COLO829 (cell line): Measurements from ENCODE around the gene AKAP17A.
"Not testable (repeated sequence)": the region's sequence is repeated elsewhere in the genome, so short reads cannot be mapped to it uniquely, and the experiment has no call there.

Experiments
- DNase-seq: peaks from one replicate; pipeline ENCODE4 v3.0.0; 2012; ENCODE audit warnings: low spot score

The AKAP17A gene

GRCh38 chrX:1591102-1591862 is at the start of gene AKAP17A:
Gene AKAP17A, plus strand, starts transcription at chrX:1591604. Its CDS starts 1,859 bp downstream, at chrX:1593463.
- DNase-seq, result peak; percentile 92

DNA sequence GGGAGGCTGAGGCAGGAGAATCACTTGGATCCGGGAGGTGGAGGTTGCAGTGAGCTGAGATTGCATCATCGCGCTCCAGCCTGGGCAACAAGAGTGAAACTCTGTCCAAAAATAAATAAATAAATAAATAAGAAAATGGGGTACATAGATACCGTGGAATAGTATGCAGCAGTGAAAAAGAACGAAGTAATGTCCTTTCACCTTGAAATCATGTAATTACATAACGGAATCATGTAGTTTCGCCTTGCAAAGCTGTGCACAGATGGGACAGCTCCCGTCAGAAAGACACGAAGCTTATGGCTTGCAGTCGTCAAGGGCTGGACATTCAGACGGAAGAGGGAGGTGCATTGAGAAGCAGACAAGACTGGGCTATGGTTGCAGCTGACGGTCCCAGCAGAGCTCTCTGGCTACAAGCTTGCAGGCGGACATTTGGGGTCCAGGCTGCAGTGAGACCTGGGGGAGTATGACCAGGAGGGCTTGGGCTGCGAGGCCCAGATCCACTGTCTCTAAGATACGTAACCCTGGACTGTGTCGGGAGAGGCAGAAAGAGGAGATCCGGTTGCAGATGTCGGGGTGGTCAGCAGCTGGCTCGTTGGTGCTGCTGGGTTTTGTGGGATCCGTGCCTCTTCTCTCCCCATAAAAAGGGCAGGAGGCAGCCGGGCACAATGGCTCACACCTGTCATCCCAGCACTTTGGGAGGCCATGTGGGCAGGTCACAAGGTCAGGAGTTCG is 48.2 kb upstream of the AKAP17A start:
- DNase-seq, result no peak

DNA sequence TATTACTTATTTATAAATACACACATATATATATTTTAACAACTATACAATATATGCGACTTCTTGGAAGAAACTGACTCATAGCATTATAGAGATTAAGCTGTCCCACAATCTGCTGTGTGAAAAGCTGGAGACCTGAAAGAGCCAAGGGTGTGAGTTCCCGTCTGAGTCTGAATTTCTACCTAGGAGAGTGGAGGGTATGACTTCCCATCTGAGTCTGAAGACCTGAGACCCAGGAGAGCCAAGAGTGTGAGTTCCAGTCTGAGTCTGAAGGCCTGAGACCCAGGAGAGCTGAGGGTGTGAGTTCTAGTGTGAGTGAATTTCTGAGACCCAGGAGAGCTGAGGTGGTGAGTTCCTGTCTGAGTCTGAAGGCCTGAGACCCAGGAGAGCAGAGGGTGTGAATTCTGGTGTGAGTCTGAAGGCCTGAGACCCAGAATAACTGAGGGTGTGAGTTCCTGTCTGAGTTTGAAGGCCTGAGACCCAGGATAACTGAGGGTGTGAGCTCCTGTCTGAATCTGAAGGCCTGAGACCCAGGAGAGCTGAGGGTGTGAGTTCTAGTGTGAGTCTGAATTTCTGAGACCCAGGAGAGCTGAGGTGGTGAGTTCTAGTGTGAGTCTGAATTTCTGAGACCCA is 45.5 kb upstream of the AKAP17A start:
- DNase-seq, result no peak

DNA sequence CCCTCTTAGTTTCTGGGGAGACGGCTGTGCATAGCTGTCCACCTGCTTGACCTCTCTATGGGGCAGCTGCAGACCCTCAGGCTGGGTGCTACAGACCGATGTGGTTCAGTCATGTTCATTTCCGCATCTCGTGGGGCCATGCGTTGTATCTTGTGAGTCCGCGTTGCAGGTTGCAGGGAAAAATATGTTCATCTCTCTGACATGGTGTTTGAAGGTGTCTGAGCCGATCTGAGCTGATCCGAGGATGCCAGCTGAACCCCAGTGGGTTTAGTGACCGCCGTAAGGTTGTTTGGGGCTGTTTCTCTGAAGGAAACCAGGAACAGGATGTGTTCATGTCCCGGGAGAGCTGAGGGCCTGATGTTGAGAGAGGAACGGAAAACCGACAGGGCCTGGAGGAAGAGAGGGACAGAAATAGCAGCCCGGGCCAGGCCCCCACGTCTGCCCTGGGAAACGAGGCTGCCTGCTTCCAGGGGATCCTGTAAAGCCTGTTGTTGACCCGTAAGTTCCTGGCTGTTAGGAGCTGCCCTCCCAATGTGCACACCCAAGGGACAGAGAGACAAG is 44.6 kb upstream of the AKAP17A start:
- DNase-seq, result no peak

DNA sequence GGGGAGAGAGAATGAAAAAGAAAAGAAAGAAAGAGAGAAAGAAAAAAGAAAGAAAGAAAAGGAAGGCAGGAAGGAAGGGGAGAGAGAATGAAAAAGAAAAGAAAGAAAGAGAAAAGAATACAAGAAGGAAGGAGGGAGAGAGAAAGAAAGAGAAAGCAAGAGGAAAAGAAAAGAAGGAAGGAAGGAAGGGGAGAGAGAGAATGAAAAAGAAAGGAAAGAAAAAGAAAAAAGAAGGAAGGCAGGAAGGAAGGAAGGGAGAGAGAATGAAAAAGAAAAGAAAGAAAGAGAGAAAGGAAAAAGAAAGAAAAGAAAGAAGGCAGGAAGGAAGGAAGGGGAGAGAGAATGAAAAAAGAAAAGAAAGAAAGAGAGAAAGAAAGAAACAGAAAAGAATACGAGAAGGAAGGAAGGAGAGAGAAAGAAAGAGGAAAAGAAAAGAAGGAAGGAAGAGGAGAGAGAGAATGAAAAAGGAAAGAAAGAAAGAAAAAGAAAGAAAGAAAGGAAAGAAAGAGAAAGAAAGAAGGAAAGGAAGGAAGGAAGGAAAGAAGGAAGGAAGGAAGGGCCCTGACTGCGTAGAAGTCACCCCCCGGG is 39.4 kb upstream of the AKAP17A start:
- no peak for DNase-seq

GRCh38 chrX:1554469-1555210 is 36.8 kb upstream of the AKAP17A start:
- no peak for DNase-seq

DNA sequence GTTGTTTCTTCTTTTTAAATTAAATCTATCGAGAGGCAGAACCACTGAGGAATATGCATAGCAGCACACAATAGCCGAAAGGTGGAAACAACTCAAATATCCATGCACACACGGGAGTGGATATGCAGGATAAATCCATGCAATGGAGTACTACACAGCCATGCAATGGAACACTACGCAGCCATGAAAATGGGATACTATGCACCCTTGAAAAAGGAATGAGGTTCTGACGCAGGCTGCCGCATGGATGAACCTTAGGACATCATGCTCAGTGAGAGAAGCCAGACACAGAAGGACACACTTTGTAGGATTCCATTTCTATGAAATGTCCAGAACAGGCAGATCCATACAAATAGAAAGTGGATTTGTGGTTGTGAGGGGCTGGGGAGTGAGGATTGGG is 36.0 kb upstream of the AKAP17A start:
- no peak for DNase-seq

- not testable (repeated sequence) for DNase-seq
Measured at GRCh38 chrX:1557442-1557841, 34.0 kb upstream of the AKAP17A start.

DNA sequence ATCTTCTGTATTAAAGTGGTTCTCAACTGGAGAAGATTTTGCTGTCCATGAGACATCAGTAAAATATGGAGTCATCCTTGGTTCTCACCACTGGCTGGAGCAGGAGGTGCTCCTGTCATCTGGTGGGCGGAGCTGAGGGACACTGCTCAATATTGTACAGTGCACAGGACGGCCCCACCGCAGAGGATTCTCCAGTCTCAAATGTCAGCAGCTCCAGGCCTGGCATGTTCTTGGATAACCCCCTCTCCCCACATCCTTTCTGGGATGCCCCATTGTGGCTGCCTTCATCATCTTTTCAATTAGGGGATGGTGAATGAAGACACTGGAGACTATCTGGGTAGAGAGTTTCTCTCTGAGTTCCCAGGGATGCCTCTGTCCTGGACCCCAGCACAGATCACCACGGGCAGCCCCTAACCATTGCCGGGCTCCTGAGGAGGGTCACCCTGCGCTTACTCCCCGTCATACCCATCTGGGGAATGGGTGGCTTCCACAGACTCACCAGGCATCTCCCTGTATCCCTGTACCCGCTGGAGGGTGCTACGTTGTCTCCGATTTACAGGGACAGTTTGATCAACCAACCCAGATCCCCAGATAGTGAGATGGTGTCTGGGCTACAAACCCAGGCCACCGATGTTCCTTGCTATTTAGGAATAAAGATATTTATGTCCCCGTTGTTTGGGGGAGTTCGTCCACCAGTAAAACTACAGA is 32.5 kb upstream of the AKAP17A start:
- no peak for DNase-seq

- DNase-seq, result no peak
Measured at GRCh38 chrX:1561164-1561563, 30.2 kb upstream of the AKAP17A start.

GRCh38 chrX:1564077-1564476 is 27.3 kb upstream of the AKAP17A start:
- not testable (repeated sequence) for DNase-seq

- DNase-seq, result no peak
Measured at GRCh38 chrX:1564750-1565683, 26.4 kb upstream of the AKAP17A start.

DNA sequence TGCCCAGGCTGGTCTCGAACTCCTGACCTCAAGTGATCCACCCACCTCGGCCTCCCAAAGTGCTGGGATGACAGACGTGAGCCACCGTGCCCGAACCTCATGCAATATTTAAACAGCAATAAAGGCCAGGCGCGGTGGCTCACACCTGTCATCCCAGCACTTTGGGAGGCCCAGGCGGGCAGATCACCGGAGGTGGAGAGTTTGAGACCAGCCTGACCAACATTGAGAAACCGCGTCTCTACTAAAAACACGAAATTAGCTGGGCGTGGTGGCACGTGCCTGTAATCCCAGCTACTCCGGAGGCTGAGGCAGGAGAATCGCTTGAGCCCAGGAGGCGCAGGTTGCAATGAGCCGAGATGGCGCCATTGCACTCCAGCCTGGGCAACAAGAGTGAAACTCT is 17.2 kb upstream of the AKAP17A start:
- DNase-seq, result not testable (repeated sequence)

DNA sequence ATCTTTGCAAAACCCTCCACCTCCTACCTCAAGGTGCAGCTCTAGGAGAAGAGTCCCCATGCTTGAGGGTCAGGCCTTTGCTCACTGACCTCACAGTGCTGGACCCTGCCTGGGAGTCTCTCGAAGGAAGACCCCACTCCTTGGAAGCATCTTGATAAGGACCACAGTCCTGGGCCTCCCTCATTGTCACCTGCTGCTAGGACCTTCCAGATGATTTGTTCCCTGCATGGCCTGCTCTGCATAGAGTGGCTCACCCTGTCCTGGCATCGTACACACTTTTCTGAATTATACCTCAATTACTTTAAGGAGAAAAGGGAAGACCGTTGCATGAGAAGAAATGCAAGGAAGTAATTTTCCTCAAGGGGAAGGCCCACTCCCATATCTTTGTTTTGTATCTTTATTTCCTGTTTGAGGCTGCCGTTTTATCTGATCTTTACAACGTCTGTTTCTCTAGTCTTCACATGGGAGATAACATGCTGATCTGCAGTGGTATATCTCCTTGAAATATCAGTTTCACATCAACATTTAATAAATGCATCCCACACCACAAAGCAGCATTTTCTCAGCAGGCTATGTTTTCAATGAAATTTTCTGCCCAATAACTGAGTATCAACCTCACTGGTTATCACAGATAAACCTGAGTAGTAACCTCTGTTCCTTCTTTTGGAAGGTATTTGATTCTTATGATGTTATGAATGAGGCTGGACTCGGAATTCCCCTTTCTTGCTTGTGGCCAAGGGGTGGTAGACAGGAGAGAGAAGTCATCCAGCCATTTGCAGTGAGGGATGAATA is 15.0 kb upstream of the AKAP17A start:
- no peak for DNase-seq

DNA sequence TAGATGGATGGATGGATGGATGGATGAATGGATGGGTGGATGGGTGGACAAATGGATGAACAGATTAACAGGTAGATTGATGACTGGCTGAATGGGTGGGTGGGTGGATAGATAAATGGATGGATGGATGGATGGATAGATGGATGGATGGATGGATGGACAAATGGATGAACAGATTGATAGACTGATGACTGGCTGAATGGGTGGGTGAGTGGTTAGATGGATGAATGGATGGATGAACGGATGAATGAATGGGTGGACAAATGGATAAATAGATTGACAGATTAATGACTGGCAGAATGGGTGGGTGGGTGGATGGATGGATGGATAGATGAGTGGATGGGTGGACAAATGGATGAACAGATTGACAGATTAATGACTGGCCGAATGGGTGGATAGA is 13.6 kb upstream of the AKAP17A start:
- DNase-seq, result no peak

- DNase-seq, result no peak
Measured at GRCh38 chrX:1578511-1579173, 12.8 kb upstream of the AKAP17A start.

DNA sequence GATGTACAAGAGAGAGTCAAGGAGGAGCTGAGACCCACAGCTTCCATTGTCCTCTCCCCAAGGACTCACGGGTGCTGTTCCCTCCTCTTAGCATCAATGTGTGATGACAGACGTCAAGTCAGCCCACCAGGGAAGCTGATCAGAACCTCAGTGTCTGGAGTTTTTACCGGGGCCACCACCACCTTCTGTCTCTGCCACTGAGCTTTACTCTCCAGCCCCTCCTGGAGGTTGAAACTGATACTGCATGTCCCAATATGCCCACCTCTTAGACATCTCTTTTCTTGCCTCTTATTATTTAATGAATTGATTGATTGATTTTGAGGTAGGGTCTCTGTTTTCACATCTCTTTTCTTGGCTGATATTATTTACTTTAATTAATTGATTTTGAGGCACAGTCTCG is 10.3 kb upstream of the AKAP17A start:
- DNase-seq, result peak; percentile 26

GRCh38 chrX:1582686-1583437 is 8.5 kb upstream of the AKAP17A start:
- peak; percentile 20 for DNase-seq
